H1 (cell line): ENCODE data around the gene DNAJC27. TPM values are rescaled to one million over a fixed set of nuclear protein-coding genes. Genes with fewer than 3 reads are reported as not detected.

Experiments used
- ASH2L ChIP-seq: fragments of 200-600, 300-600 bp; sonication (generic); IDR thresholded peaks from one replicate; pipeline ENCODE4 v1.7.1; 2017; ENCODE audit warnings: low read length
- BRCA1 ChIP-seq: IDR thresholded peaks from 2 replicates; pipeline ENCODE4 v1.6.1; 2012; ENCODE audit warnings: low read depth, low read length, improper control_type of control experiment
- CBX5 ChIP-seq: fragments of 300-800, 300-1000 bp; sonication (generic); IDR thresholded peaks from 2 replicates; pipeline ENCODE4 v1.7.1; 2016; ENCODE audit warnings: antibody characterized with exemption, low read length, low read depth
- EGR1 ChIP-seq: IDR thresholded peaks from 2 replicates; pipeline ENCODE4 v1.6.1; 2011; ENCODE audit warnings: low read depth, low read length, borderline replicate concordance
- PHF8 ChIP-seq: fragments of 200-600 bp; sonication (generic); conservative IDR thresholded peaks from 2 replicates; pipeline ENCODE4 v1.7.1; 2012; ENCODE audit warnings: low read depth, mild to moderate bottlenecking, inconsistent platforms, low read length, moderate library complexity
- POLR2A ChIP-seq, 2 experiments: IDR thresholded peaks; 1 replicate in 1 of 2; 2 replicates in 1 of 2; pipeline ENCODE4 v1.6.1; 2011; ENCODE audit warnings: low read depth in 2 of 2, low read length in 2 of 2, mild to moderate bottlenecking in 2 of 2; ENCODE audit errors: control extremely low read depth in 1 of 2
- POU5F1 ChIP-seq: IDR thresholded peaks from 2 replicates; pipeline ENCODE4 v1.6.1; 2011; ENCODE audit warnings: low read depth, mild to moderate bottlenecking, low read length, moderate library complexity
- RFX5 ChIP-seq: IDR thresholded peaks from 2 replicates; pipeline ENCODE4 v1.6.1; 2011; ENCODE audit warnings: low read depth, low read length, improper control_type of control experiment, borderline replicate concordance
- SAP30 ChIP-seq: fragments of 300-600 bp; sonication (generic); IDR thresholded peaks from 2 replicates; pipeline ENCODE4 v1.7.1; 2012; ENCODE audit warnings: low read length, moderate library complexity, mild to moderate bottlenecking, inconsistent platforms; ENCODE audit not compliant: insufficient read depth, insufficient replicate concordance
- SRF ChIP-seq: IDR thresholded peaks from 2 replicates; pipeline ENCODE4 v1.6.1; 2011; ENCODE audit warnings: mild to moderate bottlenecking, low read depth, low read length, moderate library complexity
- TBP ChIP-seq: IDR thresholded peaks from 2 replicates; pipeline ENCODE4 v1.6.1; 2011; ENCODE audit warnings: low read depth, low read length, improper control_type of control experiment
- polyA plus RNA-seq, 7 experiments: library from polyadenylated mRNA; depleted of rRNA in 3 of 7; stranded (reverse) in 5 of 7; unstranded in 2 of 7; fragments of >200 nt in 5 of 7; fragments of 200-250 nt in 2 of 7; gene quantifications; 1 replicate in 5 of 7; 2 replicates in 1 of 7; 4 replicates in 1 of 7; pipeline versions ENCODE4 v1.2.1 to v1.2.3, GENCODE V29; 2011 to 2013; ENCODE audit warnings: missing spikeins in 2 of 7, mixed read lengths in 2 of 7
- total RNA-seq: library from RNA; stranded (reverse); fragmentation: NEBNext Ultra II Directional; extraction: Animal tissue kit (Norgen Biotek cat#: 25700); gene quantifications from 2 replicates; pipeline ENCODE4 v1.2.1, GENCODE V29; 2021
- TF ChIP-seq, protein P1 (sequence below): IDR thresholded peaks from 2 replicates; pipeline ENCODE4 v1.6.1; 2011; ENCODE audit warnings: low read depth, mild to moderate bottlenecking, low read length; ENCODE audit not compliant: insufficient read depth
- TF ChIP-seq, protein P2 (sequence below): IDR thresholded peaks from 2 replicates; pipeline ENCODE4 v1.6.1; 2011; ENCODE audit warnings: low read length, improper control_type of control experiment
- TF ChIP-seq, protein P3 (sequence below): IDR thresholded peaks from 2 replicates; pipeline ENCODE4 v1.6.1; 2012; ENCODE audit warnings: low read length, inconsistent platforms

Gene DNAJC27
- total and polyA plus RNA-seq, 2 of the 8 experiments (the other 6 are each of a cell fraction or from before 2014, with no cell fraction given) = 1.4 to 4.5 TPM

DNA sequence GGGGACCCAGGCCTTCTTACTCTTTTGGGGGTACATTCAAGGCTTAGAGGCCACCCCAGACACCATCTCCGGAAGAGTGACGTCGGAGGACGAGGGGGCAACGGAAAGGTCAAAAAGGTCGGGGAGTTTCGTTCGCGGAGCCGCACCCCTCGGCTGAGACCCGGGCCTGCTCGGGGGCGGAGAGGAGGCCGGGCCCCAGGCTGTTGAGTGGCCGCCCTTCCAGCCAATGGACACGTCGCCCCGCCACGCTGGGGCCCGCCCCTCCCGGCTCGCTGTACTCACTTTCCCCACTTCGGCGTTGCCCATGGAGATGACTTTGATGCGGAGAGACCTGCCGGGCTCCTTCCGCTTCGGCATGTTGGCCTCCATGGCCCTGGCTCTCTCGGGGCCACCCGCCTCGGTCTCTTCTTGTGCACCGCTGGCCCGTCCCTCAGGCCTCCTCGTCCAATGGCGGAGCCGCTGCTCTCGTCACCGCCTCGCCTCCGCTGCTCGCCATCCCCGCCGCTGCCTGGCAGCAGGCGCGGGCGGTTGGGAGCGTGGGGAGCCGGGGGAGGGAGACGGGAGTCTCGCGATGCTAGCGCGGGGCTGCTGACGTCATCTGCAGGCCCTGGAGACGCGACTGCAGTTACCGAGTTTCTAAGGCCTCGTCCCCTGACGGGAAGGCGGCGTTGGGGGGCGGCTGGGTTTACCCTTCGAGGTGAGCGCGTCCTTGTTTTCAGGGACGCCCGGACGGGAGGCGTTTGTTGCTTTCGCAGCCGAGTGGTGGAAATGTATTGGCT lies at the start of gene DNAJC27 (continued):
- TF ChIP-seq, protein P1, sequence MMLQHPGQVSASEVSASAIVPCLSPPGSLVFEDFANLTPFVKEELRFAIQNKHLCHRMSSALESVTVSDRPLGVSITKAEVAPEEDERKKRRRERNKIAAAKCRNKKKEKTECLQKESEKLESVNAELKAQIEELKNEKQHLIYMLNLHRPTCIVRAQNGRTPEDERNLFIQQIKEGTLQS = no peak
- TF ChIP-seq POLR2A (IDR thresholded peaks at IDR 0.05; ENCODE audit: control extremely low read depth in 1 of 2, low read depth in 2 of 2, low read length in 2 of 2) (peak; percentile 69 to 73), BRCA1 (peak; percentile 94), RFX5 (no peak), SAP30 (peak; percentile 50), SRF (no peak; the same call in 1 of the 2 replicates), EGR1 (no peak), PHF8 (peak; percentile 89), CBX5 (no peak), ASH2L (peak; percentile 62), POU5F1 (no peak), TBP (peak; percentile 73)
- TF ChIP-seq, protein P2, sequence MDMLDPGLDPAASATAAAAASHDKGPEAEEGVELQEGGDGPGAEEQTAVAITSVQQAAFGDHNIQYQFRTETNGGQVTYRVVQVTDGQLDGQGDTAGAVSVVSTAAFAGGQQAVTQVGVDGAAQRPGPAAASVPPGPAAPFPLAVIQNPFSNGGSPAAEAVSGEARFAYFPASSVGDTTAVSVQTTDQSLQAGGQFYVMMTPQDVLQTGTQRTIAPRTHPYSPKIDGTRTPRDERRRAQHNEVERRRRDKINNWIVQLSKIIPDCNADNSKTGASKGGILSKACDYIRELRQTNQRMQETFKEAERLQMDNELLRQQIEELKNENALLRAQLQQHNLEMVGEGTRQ = no peak
- TF ChIP-seq, protein P3, sequence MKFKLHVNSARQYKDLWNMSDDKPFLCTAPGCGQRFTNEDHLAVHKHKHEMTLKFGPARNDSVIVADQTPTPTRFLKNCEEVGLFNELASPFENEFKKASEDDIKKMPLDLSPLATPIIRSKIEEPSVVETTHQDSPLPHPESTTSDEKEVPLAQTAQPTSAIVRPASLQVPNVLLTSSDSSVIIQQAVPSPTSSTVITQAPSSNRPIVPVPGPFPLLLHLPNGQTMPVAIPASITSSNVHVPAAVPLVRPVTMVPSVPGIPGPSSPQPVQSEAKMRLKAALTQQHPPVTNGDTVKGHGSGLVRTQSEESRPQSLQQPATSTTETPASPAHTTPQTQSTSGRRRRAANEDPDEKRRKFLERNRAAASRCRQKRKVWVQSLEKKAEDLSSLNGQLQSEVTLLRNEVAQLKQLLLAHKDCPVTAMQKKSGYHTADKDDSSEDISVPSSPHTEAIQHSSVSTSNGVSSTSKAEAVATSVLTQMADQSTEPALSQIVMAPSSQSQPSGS = peak; percentile 98
